ENCODE measurements around the gene ST6GALNAC6.
A peak's percentile ranks its signal among the peaks of the same experiment; 100 is the strongest.

The ST6GALNAC6 gene

GRCh38 chr9:127896395-127897192, 2.8 kb downstream of the ST6GALNAC6 start:
- H3K4me1 Mint-ChIP-seq = peaks cover 35% of the 10 kb centered on the region
- H3K9me3 Mint-ChIP-seq = peaks cover 34% of the 10 kb centered on the region
- peak overlapping the region; percentile 88 for H3K4me3 Mint-ChIP-seq

DNA sequence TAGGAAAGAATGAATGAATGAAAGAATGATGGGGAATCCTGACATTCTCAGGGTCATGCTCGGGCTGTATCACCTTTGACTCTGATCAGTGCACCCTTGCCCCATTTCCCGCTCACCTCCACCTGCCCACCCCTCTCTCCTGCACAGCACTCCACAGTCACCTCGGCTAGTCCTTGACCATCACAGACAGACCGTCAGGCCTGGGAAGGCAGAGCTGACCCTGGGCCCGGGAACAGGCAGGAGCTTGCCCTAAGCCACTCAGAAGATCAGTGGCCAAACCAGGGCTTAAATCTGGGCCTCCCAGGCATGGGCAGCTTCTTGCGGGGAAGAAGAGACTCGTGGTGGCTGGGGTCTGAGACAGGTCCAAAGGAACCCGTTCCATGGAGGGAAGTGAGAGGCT, 3.6 kb downstream of the ST6GALNAC6 start:
- no peak for DNase-seq
- H3K4me1 Mint-ChIP-seq = peaks cover 30% of the 10 kb centered on the region
- peaks cover 59% of the 10 kb centered on the region for H3K36me3 Mint-ChIP-seq (ENCODE audit: low read depth)
- H3K27me3 Mint-ChIP-seq (ENCODE audit: low read depth, poor library complexity) = peaks cover 3% of the 10 kb centered on the region
- H3K4me3 Mint-ChIP-seq = peak overlapping the region; percentile 42
- H3K9me3 Mint-ChIP-seq = peaks cover 34% of the 10 kb centered on the region
- peak overlapping the region; percentile 97 for H3K27ac Mint-ChIP-seq
- TF ChIP-seq, protein P1, sequence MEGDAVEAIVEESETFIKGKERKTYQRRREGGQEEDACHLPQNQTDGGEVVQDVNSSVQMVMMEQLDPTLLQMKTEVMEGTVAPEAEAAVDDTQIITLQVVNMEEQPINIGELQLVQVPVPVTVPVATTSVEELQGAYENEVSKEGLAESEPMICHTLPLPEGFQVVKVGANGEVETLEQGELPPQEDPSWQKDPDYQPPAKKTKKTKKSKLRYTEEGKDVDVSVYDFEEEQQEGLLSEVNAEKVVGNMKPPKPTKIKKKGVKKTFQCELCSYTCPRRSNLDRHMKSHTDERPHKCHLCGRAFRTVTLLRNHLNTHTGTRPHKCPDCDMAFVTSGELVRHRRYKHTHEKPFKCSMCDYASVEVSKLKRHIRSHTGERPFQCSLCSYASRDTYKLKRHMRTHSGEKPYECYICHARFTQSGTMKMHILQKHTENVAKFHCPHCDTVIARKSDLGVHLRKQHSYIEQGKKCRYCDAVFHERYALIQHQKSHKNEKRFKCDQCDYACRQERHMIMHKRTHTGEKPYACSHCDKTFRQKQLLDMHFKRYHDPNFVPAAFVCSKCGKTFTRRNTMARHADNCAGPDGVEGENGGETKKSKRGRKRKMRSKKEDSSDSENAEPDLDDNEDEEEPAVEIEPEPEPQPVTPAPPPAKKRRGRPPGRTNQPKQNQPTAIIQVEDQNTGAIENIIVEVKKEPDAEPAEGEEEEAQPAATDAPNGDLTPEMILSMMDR (IDR thresholded peaks at IDR 0.05) = no peak

More at GRCh38 chr9:127896395-127897192, 2.8 kb downstream of the ST6GALNAC6 start:
- Mint-ChIP-seq H3K27me3 (ENCODE audit: low read depth, poor library complexity) (peaks cover 3% of the 10 kb centered on the region), H3K27ac (peak overlapping the region; percentile 97), H3K36me3 (ENCODE audit: low read depth) (peaks cover 51% of the 10 kb centered on the region)
- TF ChIP-seq, protein P1 (IDR thresholded peaks at IDR 0.05) = no peak
- DNase-seq = no peak

- Mint-ChIP-seq H3K27ac (no peak overlapping the region), H3K9me3 (peaks cover 34% of the 10 kb centered on the region), H3K36me3 (ENCODE audit: low read depth) (peaks cover 73% of the 10 kb centered on the region), H3K27me3 (ENCODE audit: low read depth, poor library complexity) (peaks cover 3% of the 10 kb centered on the region), H3K4me1 (peaks cover 27% of the 10 kb centered on the region), H3K4me3 (no peak overlapping the region)
- DNase-seq = no peak
- TF ChIP-seq, protein P1 (IDR thresholded peaks at IDR 0.05) = no peak
These were observed 6.0 kb downstream of the ST6GALNAC6 start for GRCh38 chr9:127893392-127893791.

DNA sequence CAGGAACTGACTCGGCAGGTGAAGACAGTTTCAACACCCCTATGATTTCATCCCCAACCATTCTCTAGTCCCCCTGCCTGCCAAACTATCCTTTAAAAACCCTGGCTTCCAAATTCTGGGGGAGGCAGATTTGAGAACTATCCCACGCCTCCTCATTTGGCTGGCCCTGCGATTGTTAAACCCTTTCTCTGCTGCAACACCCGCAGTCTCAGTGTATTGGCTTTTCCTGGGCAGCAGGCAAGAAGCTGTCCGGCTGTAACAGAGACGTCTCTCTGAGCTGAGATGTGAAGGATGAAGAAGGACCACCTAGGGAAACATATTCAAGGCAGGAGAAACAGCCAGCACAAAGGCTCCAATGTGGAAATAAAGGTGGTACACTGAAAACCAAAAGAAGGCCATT, 6.6 kb downstream of the ST6GALNAC6 start:
- Mint-ChIP-seq H3K4me3 (no peak overlapping the region), H3K9me3 (peaks cover 34% of the 10 kb centered on the region), H3K27ac (no peak overlapping the region), H3K27me3 (ENCODE audit: low read depth, poor library complexity) (peaks cover 3% of the 10 kb centered on the region), H3K36me3 (ENCODE audit: low read depth) (peaks cover 76% of the 10 kb centered on the region), H3K4me1 (peaks cover 26% of the 10 kb centered on the region)
- no peak for DNase-seq
- TF ChIP-seq, protein P1 (IDR thresholded peaks at IDR 0.05) = no peak

DNA sequence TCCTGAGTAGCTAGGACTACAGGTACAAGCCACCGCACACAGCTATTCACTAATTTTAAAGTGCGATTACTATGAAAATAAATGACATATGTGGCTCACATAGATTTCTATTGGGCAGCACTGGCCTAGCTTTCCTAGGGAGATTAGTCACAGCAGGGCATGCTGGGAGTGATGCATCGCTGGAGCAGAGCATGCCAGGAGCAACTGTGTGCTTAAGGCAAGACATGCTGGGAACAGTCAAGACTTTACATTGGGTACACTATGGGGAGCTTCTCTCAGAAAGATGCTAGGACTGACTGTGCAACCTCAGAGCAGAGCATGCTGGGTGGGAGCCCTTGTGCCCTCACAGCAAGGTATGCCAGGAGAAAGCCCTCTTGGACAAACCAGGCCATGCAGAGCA, 9.3 kb downstream of the ST6GALNAC6 start:
- Mint-ChIP-seq H3K4me3 (no peak overlapping the region), H3K4me1 (peaks cover 26% of the 10 kb centered on the region), H3K9me3 (peaks cover 28% of the 10 kb centered on the region), H3K27ac (no peak overlapping the region), H3K27me3 (ENCODE audit: low read depth, poor library complexity) (peaks cover 3% of the 10 kb centered on the region), H3K36me3 (ENCODE audit: low read depth) (peaks cover 74% of the 10 kb centered on the region)
- DNase-seq = no peak
- TF ChIP-seq, protein P1 (IDR thresholded peaks at IDR 0.05) = no peak

GRCh38 chr9:127887792-127888191, 11.6 kb downstream of the ST6GALNAC6 start:
- TF ChIP-seq, protein P1 (IDR thresholded peaks at IDR 0.05) = peak; percentile 25
- Mint-ChIP-seq H3K4me3 (no peak overlapping the region), H3K27ac (peak overlapping the region; percentile 22), H3K9me3 (peaks cover 6% of the 10 kb centered on the region), H3K27me3 (ENCODE audit: low read depth, poor library complexity) (peaks cover 3% of the 10 kb centered on the region), H3K4me1 (peaks cover 39% of the 10 kb centered on the region), H3K36me3 (ENCODE audit: low read depth) (peaks cover 62% of the 10 kb centered on the region)
- DNase-seq = no peak
